ENCODE results near the gene DNAJA1. TPM values are rescaled to one million over a fixed set of nuclear protein-coding genes. Genes with fewer than 3 reads are reported as not detected.

DNAJA1 gene
- total RNA-seq: 100 to 1,000 TPM in 2 of 4 donors, 10 to 100 TPM in 2; 75.6 to 111 (median 96.5) TPM

GRCh38 chr9:33024966-33025571, at the start of gene DNAJA1:
Gene DNAJA1, plus strand, starts transcription at chr9:33025273. Its CDS starts 1,212 bp downstream, at chr9:33026485.
- peak within 1 kb of the TSS; percentile 93 to 100 (median 98) for H3K27ac ChIP-seq
- peak within 1 kb of the TSS; percentile 71 to 89 for H3K4me3 ChIP-seq
- WGBS, 2 donors (ENCODE audit: low coverage in 1 of 2): 0% methylated on average over 1 of the region's 61 CpGs; no CpG with 5 or more reads in 1 of the 2 donors
- no peaks in the 10 kb centered on the region for H3K27me3 ChIP-seq
- peaks cover 7 to 79% (median 36%) of the 10 kb centered on the region in 3 donors for H3K4me1 ChIP-seq
- TF ChIP-seq EP300 (IDR thresholded peaks at IDR 0.05) (no peak), CTCF (IDR thresholded peaks at IDR 0.05) (peak in 1 of 4 experiments; percentile 12), POLR2A (IDR thresholded peaks at IDR 0.05) (peak; percentile 98 to 99), POLR2AphosphoS5 (IDR thresholded peaks at IDR 0.05) (peak; percentile 99)
- peak; percentile 96 for ATAC-seq
- no peaks in the 10 kb centered on the region for H3K9me3 ChIP-seq
- peaks cover 0 to 24% of the 10 kb centered on the region in 2 donors for H3K36me3 ChIP-seq

DNA sequence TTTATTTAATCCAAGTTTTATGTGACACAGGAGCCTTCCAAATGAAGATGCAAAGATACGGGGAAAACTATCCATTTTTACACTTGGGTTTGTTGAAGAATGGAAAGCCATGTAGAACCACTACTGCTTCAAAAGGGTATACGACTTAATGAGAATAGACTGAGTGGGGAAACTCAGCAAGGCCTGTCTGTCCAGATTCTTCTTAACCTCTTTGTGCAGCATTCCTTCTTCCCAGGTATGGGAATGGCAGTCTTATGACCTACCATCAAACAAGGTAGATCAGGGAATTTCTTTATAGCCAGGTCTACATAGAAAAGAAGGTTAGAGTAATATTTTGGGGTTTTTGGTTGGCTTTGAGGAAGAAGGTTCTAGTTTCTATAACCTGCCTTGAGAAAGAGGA, 47.0 kb upstream of the DNAJA1 start:
- no peak for ATAC-seq
- peaks cover 3 to 74% of the 10 kb centered on the region in 2 donors for H3K36me3 ChIP-seq
- 88 to 94% methylated on average over 2 of the region's 2 CpGs for WGBS, 2 donors (ENCODE audit: low coverage in 1 of 2)

DNA sequence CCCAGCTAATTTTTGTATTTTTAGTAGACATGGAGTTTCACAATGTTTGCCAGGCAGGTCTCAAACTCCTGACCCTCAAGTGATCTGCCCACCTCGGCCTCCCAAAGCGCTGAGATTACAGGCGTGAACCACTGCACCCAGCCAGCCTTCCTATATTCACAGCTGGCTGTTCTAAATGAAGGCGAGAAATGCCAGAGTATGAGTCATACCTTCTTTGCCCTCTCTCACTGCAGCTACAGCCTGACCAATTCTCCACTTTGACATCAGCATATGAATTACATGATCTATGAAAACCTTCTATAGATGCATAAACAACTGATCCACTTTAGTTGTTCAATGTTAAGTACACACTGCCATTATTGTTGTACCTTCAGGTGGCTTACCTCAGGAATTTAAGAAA, 38.1 kb upstream of the DNAJA1 start:
- Histone ChIP-seq H3K9me3 (no peaks in the 10 kb centered on the region), H3K4me3 (no peak overlapping the region), H3K4me1 (peaks cover 0 to 2% (median 0%) of the 10 kb centered on the region in 3 donors), H3K27me3 (no peaks in the 10 kb centered on the region), H3K36me3 (peaks cover 3 to 79% of the 10 kb centered on the region in 2 donors), H3K27ac (no peak overlapping the region)
- 91 to 96% methylated on average over 3 to 4 of the region's 4 CpGs for WGBS, 2 donors (ENCODE audit: low coverage in 1 of 2)
- no peak for ATAC-seq
- no peak for TF ChIP-seq CTCF (IDR thresholded peaks at IDR 0.05)

More for the DNA sequence above, 47.0 kb upstream of the DNAJA1 start:
- H3K27ac ChIP-seq: no peak overlapping the region
- H3K9me3 ChIP-seq: no peaks in the 10 kb centered on the region
- H3K4me3 ChIP-seq: no peak overlapping the region
- TF ChIP-seq EP300 (IDR thresholded peaks at IDR 0.05) (no peak), POLR2A (IDR thresholded peaks at IDR 0.05) (no peak), POLR2AphosphoS5 (IDR thresholded peaks at IDR 0.05) (no peak), CTCF (IDR thresholded peaks at IDR 0.05) (no peak)
- no peaks in the 10 kb centered on the region for H3K27me3 ChIP-seq
- no peaks in the 10 kb centered on the region for H3K4me1 ChIP-seq

DNA sequence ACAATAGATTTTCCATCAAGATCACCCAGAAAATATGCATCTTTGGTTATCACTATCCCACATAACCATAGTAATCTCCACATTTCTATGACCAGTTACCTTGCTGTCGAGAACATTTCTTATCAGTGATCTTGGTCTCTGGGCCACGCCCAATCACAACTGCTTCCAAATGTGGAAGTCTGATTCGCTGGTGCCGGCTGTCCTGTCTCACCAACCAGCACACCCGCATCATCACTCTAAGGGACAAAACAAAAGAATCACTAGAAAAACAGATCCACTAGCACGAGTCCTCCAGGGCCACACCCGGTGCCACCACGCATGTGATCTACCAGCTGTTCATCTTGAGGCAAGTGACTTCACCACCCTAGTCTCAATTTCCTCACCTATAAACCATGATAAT, 35.4 kb upstream of the DNAJA1 start:
- Histone ChIP-seq H3K9me3 (no peaks in the 10 kb centered on the region), H3K4me3 (no peak overlapping the region), H3K4me1 (peaks cover 0 to 21% (median 0%) of the 10 kb centered on the region in 3 donors), H3K27me3 (no peaks in the 10 kb centered on the region), H3K27ac (no peak overlapping the region), H3K36me3 (peaks cover 3 to 52% of the 10 kb centered on the region in 2 donors)
- ATAC-seq: no peak
- no peak for TF ChIP-seq EP300 (IDR thresholded peaks at IDR 0.05)
- no peak for TF ChIP-seq POLR2A (IDR thresholded peaks at IDR 0.05)
- TF ChIP-seq CTCF (IDR thresholded peaks at IDR 0.05): no peak
- TF ChIP-seq POLR2AphosphoS5 (IDR thresholded peaks at IDR 0.05): no peak
- WGBS, 2 donors (ENCODE audit: low coverage in 1 of 2): 90% methylated on average over 2 of the region's 8 CpGs; no CpG with 5 or more reads in 1 of the 2 donors
